Colonic mucosa (tissue), 4 donors: ENCODE results near the gene ZNF286A. TPM values are rescaled to one million over a fixed set of nuclear protein-coding genes. Genes with fewer than 3 reads are reported as not detected.
"Not testable (repeated sequence)": the region's sequence is repeated elsewhere in the genome, so short reads cannot be mapped to it uniquely, and the experiment has no call there.

Source experiments
- DNase-seq: peaks from one replicate; pipeline ENCODE4 v3.0.0-alpha.2; 2020
- H3K27ac ChIP-seq: fragments of 200-600 bp; one replicate; pipeline ENCODE4 v1.8.0; 2021
- H3K27me3 ChIP-seq: fragments of 200-600 bp; one replicate; pipeline ENCODE4 v1.8.0; 2021
- H3K36me3 ChIP-seq: fragments of 200-600 bp; one replicate; pipeline ENCODE4 v1.8.0; 2021
- H3K4me1 ChIP-seq: fragments of 200-600 bp; one replicate; pipeline ENCODE4 v1.8.0; 2021; ENCODE audit warnings: mild to moderate bottlenecking
- H3K4me3 ChIP-seq: fragments of 200-600 bp; one replicate; pipeline ENCODE4 v1.8.0; 2021
- H3K9ac ChIP-seq, 2 donors: one replicate each; pipeline ENCODE4 v1.7.0; 2013; ENCODE audit warnings: control low read depth in 2 of 2, low read depth in 2 of 2, low read length in 2 of 2
- H3K9me3 ChIP-seq: fragments of 200-600 bp; one replicate; pipeline ENCODE4 v1.8.0; 2021
- intact Hi-C: fragments of 100-400 bp; cut with DNase I; formaldehyde crosslinking; loops from one replicate; pipeline ENCODE4 v1.14.1; 2022
- total RNA-seq, 2 donors: library from RNA; stranded (reverse); fragmentation: NEBNext Ultra II Directional in 1 of 2; extraction: Animal tissue kit (Norgen Biotek cat#: 25700) in 1 of 2; gene quantifications; one replicate each; pipeline ENCODE4 v1.2.1, GENCODE V29; 2021
- TF ChIP-seq, protein P1 (sequence below): fragments of 200-600 bp; IDR thresholded peaks from one replicate; pipeline ENCODE4 v1.8.0; 2022; ENCODE audit warnings: antibody characterized with exemption, mild to moderate bottlenecking
- donor health status: healthy.
- donor health status: DM: no; HTN: no; CAD: no.
- donor health status: DM: no; HTN: no; CAD: no.

The ZNF286A gene
- total RNA-seq, 2 donors from 2014 or later: 10.9 to 11.3 TPM

DNA sequence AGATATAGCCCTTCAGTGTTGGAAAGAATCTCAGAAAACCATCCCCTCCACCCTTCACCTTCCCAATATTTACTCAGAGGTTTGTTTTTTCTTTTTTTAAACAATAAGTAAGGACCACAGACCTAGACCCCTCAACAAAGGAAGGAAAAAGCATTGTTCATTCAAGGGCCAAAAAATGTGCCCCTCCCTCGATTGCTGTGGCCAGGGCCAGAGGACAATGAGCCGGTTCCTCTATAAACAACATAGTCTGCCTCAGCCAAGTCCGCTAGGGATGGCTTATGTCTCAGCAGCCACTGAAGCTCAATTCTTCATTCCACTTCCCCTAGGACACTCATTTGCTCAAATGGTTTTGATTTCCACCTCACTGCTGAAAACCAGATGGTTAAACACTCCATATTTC lies 39.5 kb upstream of the ZNF286A start:
- Histone ChIP-seq H3K9me3 (no peaks in the 10 kb centered on the region), H3K4me3 (no peak overlapping the region), H3K36me3 (no peaks in the 10 kb centered on the region), H3K27me3 (no peaks in the 10 kb centered on the region), H3K27ac (no peak overlapping the region), H3K4me1 (no peaks in the 10 kb centered on the region), H3K9ac (no peak overlapping the region)
- no peak for DNase-seq
- TF ChIP-seq, protein P1, sequence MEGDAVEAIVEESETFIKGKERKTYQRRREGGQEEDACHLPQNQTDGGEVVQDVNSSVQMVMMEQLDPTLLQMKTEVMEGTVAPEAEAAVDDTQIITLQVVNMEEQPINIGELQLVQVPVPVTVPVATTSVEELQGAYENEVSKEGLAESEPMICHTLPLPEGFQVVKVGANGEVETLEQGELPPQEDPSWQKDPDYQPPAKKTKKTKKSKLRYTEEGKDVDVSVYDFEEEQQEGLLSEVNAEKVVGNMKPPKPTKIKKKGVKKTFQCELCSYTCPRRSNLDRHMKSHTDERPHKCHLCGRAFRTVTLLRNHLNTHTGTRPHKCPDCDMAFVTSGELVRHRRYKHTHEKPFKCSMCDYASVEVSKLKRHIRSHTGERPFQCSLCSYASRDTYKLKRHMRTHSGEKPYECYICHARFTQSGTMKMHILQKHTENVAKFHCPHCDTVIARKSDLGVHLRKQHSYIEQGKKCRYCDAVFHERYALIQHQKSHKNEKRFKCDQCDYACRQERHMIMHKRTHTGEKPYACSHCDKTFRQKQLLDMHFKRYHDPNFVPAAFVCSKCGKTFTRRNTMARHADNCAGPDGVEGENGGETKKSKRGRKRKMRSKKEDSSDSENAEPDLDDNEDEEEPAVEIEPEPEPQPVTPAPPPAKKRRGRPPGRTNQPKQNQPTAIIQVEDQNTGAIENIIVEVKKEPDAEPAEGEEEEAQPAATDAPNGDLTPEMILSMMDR: no peak
- intact Hi-C loops: no loop called here

DNA sequence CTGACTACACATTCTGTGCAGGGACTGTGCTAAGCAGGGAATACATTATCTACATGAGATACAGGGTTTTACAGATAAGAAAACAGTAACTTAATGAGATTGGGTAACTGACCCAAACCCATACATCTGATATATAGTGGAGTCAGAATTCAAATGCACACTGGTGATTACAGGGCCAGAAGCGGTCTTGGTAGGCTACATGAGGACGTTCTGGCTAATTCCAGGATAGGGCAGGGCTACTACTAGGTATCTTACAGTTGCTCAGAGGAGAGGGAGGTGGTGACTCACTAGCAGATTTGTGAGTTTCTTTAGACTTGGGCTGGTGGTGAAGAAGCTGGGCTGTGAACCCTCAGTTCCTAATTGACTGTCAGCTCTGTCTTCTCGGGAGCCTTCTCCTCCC lies 36.9 kb upstream of the ZNF286A start:
- H3K9ac ChIP-seq: no peak overlapping the region
- no peaks in the 10 kb centered on the region for H3K9me3 ChIP-seq
- H3K36me3 ChIP-seq: no peaks in the 10 kb centered on the region
- no peaks in the 10 kb centered on the region for H3K27me3 ChIP-seq
- no peak overlapping the region for H3K4me3 ChIP-seq
- TF ChIP-seq, protein P1: no peak
- intact Hi-C loops: no loop called here
- no peak for DNase-seq
- no peaks in the 10 kb centered on the region for H3K4me1 ChIP-seq
- H3K27ac ChIP-seq: no peak overlapping the region

DNA sequence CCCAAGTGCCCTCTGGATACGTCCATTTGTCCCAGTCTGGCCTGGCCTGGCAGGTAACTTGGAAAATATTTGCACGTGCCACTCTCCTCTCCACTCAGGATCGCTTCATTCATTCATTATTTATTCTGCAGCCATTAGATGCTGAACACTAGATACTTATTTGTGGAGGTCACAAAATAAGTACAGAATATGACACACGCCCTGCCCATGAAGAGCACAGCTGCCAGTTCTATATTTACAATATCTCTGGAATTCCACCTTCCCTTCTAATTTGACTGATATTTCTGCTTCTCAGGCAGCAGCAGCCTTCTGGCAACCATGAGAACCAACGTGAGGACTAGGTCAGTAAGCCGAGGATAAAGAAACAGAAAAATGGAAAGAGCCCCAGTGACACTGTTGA lies 36.4 kb upstream of the ZNF286A start:
- Histone ChIP-seq H3K27ac (no peak overlapping the region), H3K4me3 (no peak overlapping the region), H3K36me3 (no peaks in the 10 kb centered on the region), H3K27me3 (no peaks in the 10 kb centered on the region), H3K9me3 (no peaks in the 10 kb centered on the region), H3K9ac (no peak overlapping the region), H3K4me1 (no peaks in the 10 kb centered on the region)
- no peak for DNase-seq
- intact Hi-C loops: no loop called here
- TF ChIP-seq, protein P1: no peak

DNA sequence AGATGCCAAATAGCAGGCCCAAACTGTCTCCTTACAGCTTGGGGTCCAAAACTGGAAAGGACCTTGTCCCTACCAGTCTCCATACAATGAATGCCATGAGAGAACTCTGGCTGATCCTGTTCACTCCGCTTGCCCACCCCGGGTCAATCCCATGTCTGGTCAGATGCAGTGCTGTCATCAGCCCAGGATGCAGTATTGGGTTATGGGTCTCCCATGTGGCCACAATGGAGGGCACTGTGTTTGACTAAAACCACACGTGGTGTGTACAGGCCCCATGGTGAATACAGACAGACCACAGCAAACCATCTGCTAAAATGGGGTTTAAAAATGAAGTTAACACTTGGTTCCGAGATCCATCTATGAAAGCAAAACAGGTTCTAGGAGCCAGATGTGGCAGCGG lies 35.9 kb upstream of the ZNF286A start:
- Histone ChIP-seq H3K4me3 (no peak overlapping the region), H3K4me1 (no peaks in the 10 kb centered on the region), H3K9ac (no peak overlapping the region), H3K27ac (no peak overlapping the region), H3K27me3 (no peaks in the 10 kb centered on the region), H3K9me3 (no peaks in the 10 kb centered on the region), H3K36me3 (no peaks in the 10 kb centered on the region)
- no peak for DNase-seq
- intact Hi-C loops: no loop called here
- TF ChIP-seq, protein P1: no peak

DNA sequence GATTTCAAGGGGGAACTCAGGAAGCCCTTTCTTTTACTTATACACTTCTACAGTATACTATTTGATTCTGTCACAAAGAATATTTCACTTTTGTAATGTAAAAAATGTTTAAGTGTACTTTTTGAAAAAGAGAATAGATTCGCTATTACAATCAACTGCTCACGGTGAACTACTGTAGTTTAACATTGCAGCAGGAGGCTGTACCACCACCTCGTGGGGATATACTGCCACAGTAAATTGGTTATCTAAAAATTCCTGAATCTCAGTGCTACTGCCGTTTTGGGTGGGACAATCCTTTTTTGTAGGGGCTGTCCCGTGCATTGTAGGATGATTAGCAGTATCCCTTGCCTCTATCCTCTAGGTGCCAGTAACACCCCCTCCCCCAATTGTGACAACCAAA lies 30.0 kb upstream of the ZNF286A start:
- H3K9me3 ChIP-seq, H3K27ac ChIP-seq, H3K4me1 ChIP-seq, DNase-seq, intact Hi-C loops, H3K9ac ChIP-seq, H3K4me3 ChIP-seq, H3K27me3 ChIP-seq, H3K36me3 ChIP-seq: not testable (repeated sequence)

DNA sequence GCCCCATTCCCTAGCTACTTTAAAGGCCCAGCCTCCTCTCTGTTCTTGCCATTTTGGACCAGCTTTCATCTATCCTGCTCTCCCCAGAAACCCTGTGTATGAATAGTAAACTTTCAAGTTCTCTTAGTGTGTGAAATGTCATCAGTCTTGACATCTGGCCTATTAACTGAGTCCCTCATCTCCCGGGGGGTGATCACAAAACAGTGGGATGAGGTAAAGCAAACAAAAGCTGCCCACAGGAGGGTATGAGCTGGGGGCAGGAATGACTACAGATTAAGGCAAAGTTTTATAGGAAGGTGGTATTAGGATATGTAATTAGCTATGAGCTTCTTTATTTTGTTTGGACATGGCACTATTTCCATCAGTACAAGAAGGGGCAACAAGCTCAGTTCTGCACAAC lies 24.9 kb upstream of the ZNF286A start:
- intact Hi-C loops, DNase-seq, H3K36me3 ChIP-seq, H3K9ac ChIP-seq, H3K9me3 ChIP-seq, H3K27me3 ChIP-seq, H3K27ac ChIP-seq, H3K4me3 ChIP-seq, H3K4me1 ChIP-seq: not testable (repeated sequence)

DNA sequence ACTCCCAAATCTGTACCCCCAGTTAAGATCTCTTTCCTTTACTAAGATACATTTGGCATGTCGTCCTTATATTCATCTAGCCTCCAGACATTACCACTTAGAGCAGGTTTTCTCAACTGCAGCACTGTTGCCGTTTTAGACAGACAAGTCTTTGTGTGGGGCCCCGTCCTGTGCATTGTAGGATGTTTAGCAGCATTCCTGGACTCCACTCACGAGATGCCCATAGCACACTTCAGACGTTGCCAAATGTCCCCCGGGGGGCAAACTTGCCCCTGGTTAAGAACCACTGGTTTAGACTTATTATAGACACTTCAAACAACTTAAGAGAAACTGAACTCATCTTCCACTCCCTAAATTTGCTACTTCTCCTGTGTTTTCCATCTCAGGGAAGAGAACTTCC lies 23.6 kb upstream of the ZNF286A start:
- H3K4me3 ChIP-seq, H3K27ac ChIP-seq, H3K4me1 ChIP-seq, DNase-seq, H3K9ac ChIP-seq, H3K9me3 ChIP-seq, H3K36me3 ChIP-seq, intact Hi-C loops, H3K27me3 ChIP-seq: not testable (repeated sequence)

DNA sequence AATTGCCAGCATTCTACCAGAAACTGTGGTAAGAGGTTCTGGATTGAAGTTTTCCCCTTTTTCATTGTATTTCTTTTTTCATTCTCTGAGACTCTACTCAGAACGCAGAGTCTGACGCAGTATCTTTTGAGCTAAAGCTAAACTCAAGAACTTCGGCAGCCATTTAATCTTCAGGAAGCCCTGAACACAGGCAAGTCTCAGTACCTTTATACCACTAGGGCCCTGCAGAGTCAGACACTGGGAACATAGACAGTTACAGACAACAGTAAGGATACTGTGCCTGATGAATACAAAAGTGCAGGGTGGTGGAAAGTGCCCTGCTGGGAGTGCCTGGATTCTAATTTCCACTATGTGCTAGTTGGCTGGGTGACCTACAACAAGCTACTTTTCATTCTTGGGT lies 16.4 kb upstream of the ZNF286A start:
- DNase-seq, H3K4me1 ChIP-seq, intact Hi-C loops, H3K36me3 ChIP-seq, H3K27ac ChIP-seq, H3K9ac ChIP-seq, H3K27me3 ChIP-seq, H3K9me3 ChIP-seq, H3K4me3 ChIP-seq: not testable (repeated sequence)

DNA sequence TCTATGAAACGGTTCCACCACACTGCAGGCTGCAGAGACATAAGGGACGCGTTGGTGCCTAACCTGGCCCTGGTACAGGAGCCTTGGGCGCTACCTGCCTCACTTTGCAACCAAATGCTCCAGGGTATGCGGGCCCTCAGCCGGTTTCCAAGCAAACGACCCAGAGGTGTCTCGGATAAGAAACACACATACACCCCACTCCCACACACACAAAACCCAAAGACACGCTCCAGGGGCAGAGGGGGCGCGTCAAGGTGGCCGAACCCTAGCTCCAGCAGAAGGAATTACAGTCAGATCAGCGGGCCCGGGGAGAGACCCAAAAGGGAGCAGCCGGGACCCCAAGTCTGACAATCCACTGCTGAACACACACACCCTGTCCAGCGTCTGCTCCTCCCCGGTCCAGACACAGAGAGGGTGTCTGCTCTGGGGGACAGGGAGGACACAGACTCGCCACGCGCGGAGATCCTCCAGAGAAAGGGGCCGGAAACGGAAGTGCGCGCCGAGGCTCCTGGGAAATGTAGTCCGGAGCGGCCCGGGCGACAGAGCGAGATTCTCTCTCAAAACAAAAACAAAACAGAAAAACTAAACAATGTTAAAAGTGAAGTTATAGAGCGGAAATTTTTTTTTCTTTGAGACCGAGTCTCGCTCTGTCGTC lies 15.6 kb upstream of the ZNF286A start, which contains the start of gene TRIM16:
TSS of gene TRIM16 (minus strand) at position 488 of the 655 bp plus-strand sequence. CDS start 32,702 bp downstream, outside the sequence.
- H3K4me1 ChIP-seq, H3K9me3 ChIP-seq, intact Hi-C loops, H3K36me3 ChIP-seq, H3K27ac ChIP-seq, H3K27me3 ChIP-seq: not testable (repeated sequence)
- Histone ChIP-seq H3K4me3 (peak within 1 kb of the TSS; percentile 39), H3K9ac (peak within 1 kb of the TSS; percentile 24 to 51)
- peak; percentile 86 for DNase-seq

DNA sequence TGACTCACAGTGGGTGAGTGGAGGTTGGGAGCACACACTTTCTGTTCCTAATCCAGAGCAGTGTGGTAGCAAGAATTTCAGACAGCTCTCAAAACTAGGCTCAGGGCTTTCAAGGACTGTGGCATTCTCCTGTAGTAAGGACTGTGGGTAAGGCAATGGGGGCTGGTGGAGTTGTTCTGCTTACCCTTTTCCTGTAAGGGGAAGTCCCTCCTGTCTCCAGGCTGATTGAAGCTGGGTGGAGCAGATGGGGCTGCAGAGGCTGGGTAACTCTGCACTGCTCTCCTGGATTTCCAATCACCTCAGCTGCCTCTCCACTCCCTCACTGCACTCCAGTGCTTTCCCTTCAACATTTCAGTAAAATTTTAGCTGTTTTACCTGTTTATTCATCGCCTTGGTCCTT lies 12.1 kb upstream of the ZNF286A start:
- H3K27ac ChIP-seq, intact Hi-C loops: not testable (repeated sequence)

More for the DNA sequence above, 12.1 kb upstream of the ZNF286A start:
- H3K27me3 ChIP-seq, H3K9ac ChIP-seq, H3K4me3 ChIP-seq, H3K4me1 ChIP-seq, DNase-seq, H3K36me3 ChIP-seq, H3K9me3 ChIP-seq: not testable (repeated sequence)
